Fibroblast of lung (primary cell): ENCODE measurements around the gene VPS37D. TPM values are rescaled to one million over a fixed set of nuclear protein-coding genes. Genes with fewer than 3 reads are reported as not detected.

Experiments
- DNase-seq, 2 donors: peaks; one replicate each; pipeline versions ENCODE4 v3.0.0 to v3.0.0-alpha.2; 2010; ENCODE audit warnings: low read depth in 2 of 2
- H2AFZ ChIP-seq: 2 replicates; pipeline ENCODE4 v1.5.1; 2012; ENCODE audit warnings: low read length, control low read depth, inconsistent platforms
- H3K27ac ChIP-seq: 2 replicates; pipeline ENCODE4 v1.5.1; 2011; ENCODE audit warnings: low read length, control low read depth; ENCODE audit not compliant: insufficient read depth
- H3K27me3 ChIP-seq: 2 replicates; pipeline ENCODE4 v1.5.1; 2011; ENCODE audit warnings: mild to moderate bottlenecking, low read length; ENCODE audit not compliant: control insufficient read depth, insufficient read depth
- H3K36me3 ChIP-seq: 2 replicates; pipeline ENCODE4 v1.5.1; 2011; ENCODE audit warnings: low read length; ENCODE audit not compliant: control insufficient read depth, insufficient read depth
- H3K4me1 ChIP-seq: 2 replicates; pipeline ENCODE4 v1.5.1; 2011; ENCODE audit warnings: low read length; ENCODE audit not compliant: control insufficient read depth, insufficient read depth; ENCODE audit errors: extremely low read depth
- H3K4me2 ChIP-seq: 2 replicates; pipeline ENCODE4 v1.5.1; 2011; ENCODE audit warnings: low read length, control low read depth; ENCODE audit not compliant: insufficient read depth; ENCODE audit errors: extremely low read depth
- H3K4me3 ChIP-seq, 4 experiments: fragments of 200-600 bp in 1 of 4; sonication (generic) in 1 of 4; replicated peaks in 1 of 4; 2 replicates each; pipeline ENCODE4 v1.5.1; 2011 to 2016; ENCODE audit warnings: low read length in 4 of 4, low read depth in 3 of 4, mild to moderate bottlenecking in 3 of 4, control low read depth in 2 of 4, inconsistent platforms in 1 of 4, mixed read lengths in 1 of 4; ENCODE audit not compliant: insufficient read depth in 1 of 4; ENCODE audit errors: control extremely low read depth in 1 of 4
- H3K79me2 ChIP-seq: 2 replicates; pipeline ENCODE4 v1.5.1; 2012; ENCODE audit warnings: mild to moderate bottlenecking, low read length, inconsistent platforms; ENCODE audit not compliant: control insufficient read depth, insufficient read depth
- H3K9ac ChIP-seq: 2 replicates; pipeline ENCODE4 v1.5.1; 2011; ENCODE audit warnings: mild to moderate bottlenecking, low read length, control low read depth; ENCODE audit not compliant: insufficient read depth
- H3K9me3 ChIP-seq: 2 replicates; pipeline ENCODE4 v1.5.1; 2012; ENCODE audit warnings: low read depth, low read length; ENCODE audit not compliant: control insufficient read depth, insufficient read depth
- H4K20me1 ChIP-seq: 2 replicates; pipeline ENCODE4 v1.5.1; 2011; ENCODE audit warnings: low read length; ENCODE audit not compliant: control insufficient read depth, insufficient read depth; ENCODE audit errors: extremely low read depth
- EZH2 ChIP-seq: IDR thresholded peaks from 2 replicates; pipeline ENCODE4 v1.5.1; 2012; ENCODE audit warnings: low read length, control low read depth, mild to moderate bottlenecking; ENCODE audit errors: missing control alignments
- polyA plus RNA-seq, 2 donors: library from polyadenylated mRNA; depleted of rRNA in 1 of 2; stranded (reverse) in 1 of 2; unstranded in 1 of 2; fragments of >200 nt; gene quantifications; 2 replicates each; pipeline ENCODE4 v1.2.1, GENCODE V29; 2011 to 2012; ENCODE audit warnings: missing spikeins in 1 of 2
- total RNA-seq: library from RNA; depleted of rRNA; stranded (reverse); fragments of >200 nt; gene quantifications from 2 replicates; pipeline ENCODE4 v1.2.1, GENCODE V29; 2014
- TF ChIP-seq, protein P1 (sequence below), 2 donors: IDR thresholded peaks in 1 of 2; conservative IDR thresholded peaks in 1 of 2; 1 replicate in 1 of 2; 2 replicates in 1 of 2; pipeline ENCODE4 v1.5.1; 2011 to 2012; ENCODE audit warnings: low read length in 2 of 2, control low read depth in 1 of 2, inconsistent platforms in 1 of 2, low read depth in 1 of 2, mild to moderate bottlenecking in 1 of 2

The VPS37D gene
- total and polyA plus RNA-seq, 2 donors (not counting 1 experiment from before 2014, with no cell fraction given) = 0.87 to 6.8 TPM

DNA sequence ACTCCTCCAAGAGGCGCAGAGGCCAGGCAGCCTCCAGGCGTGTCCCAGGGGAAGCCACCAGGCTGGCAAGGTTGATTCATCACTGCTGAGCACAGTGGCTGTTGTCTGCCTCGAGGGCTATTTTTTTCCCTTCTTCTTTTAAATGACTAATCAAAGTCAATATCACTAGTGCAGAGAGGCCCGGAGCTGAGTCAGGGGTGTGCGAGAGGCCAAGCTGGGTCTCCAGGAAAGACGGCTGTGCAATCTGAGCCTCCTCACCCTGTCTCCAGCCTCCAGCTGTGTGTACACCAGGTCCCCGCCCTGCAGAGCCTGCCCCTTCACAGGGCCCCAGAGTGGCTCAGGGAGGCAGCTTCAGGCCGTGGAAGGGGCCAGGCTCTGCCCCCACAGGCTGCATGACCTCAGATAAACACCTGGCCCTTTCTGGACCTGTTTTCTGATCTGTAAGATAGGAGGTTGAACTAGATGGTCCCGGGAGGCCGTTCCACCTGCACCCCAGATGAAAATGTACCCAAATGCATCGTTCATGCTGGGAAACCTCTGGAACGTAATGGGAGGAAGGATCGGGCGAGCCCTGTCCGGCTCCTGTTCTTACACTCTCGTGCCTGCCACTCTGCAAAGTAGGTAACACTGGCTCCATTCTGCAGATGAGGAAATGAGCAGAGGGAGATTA lies 48.2 kb downstream of the VPS37D start:
- H3K4me3 ChIP-seq = no peak overlapping the region

DNA sequence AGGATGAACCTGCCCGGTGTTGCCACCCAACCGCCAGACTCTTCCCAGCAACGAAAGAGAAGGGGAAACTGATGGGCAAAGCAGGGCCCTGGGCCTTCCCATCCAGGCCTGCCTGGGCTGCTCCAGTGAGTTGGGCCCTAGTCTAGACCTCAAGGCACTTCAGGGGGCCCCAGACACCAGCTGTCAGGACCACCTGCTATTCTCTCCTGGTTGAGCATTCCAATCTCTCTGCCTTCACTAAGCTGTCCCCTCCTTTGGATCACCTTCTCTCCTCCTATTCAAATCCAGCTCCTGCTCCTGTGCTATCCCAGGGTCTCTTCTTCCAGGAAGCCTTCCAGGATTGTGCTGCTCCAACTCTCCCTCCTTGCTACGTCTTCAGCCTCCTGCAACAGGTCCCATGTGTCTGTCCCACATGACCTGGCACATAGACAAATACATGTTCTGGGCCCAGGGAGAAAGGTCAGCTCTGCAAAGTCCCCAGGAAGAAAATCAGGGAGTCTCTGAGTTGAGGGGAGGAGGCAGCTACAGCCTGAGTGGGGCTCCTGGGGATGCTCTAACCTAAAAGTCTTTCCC lies 48.8 kb downstream of the VPS37D start:
- no peak overlapping the region for H3K4me3 ChIP-seq
- no peaks in the 10 kb centered on the region for H3K27me3 ChIP-seq
- no peak for TF ChIP-seq EZH2
- TF ChIP-seq, protein P1, sequence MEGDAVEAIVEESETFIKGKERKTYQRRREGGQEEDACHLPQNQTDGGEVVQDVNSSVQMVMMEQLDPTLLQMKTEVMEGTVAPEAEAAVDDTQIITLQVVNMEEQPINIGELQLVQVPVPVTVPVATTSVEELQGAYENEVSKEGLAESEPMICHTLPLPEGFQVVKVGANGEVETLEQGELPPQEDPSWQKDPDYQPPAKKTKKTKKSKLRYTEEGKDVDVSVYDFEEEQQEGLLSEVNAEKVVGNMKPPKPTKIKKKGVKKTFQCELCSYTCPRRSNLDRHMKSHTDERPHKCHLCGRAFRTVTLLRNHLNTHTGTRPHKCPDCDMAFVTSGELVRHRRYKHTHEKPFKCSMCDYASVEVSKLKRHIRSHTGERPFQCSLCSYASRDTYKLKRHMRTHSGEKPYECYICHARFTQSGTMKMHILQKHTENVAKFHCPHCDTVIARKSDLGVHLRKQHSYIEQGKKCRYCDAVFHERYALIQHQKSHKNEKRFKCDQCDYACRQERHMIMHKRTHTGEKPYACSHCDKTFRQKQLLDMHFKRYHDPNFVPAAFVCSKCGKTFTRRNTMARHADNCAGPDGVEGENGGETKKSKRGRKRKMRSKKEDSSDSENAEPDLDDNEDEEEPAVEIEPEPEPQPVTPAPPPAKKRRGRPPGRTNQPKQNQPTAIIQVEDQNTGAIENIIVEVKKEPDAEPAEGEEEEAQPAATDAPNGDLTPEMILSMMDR (conservative IDR thresholded peaks at IDR 0.05 in 1 of 2, IDR thresholded peaks at IDR 0.05 in 1 of 2; ENCODE audit: low read depth in 1 of 2, low read length in 2 of 2) = no peak
- DNase-seq = no peak
- no peaks in the 10 kb centered on the region for H3K36me3 ChIP-seq
- H3K9me3 ChIP-seq = no peaks in the 10 kb centered on the region
- peak overlapping the region; percentile 59 for H3K4me2 ChIP-seq
- H2AFZ ChIP-seq = no peak overlapping the region
- peaks cover 27% of the 10 kb centered on the region for H3K4me1 ChIP-seq
- H3K27ac ChIP-seq = peak overlapping the region; percentile 9
- no peaks in the 10 kb centered on the region for H4K20me1 ChIP-seq
- H3K9ac ChIP-seq = no peak overlapping the region
- peaks cover 64% of the 10 kb centered on the region for H3K79me2 ChIP-seq

More for the DNA sequence above, 48.2 kb downstream of the VPS37D start:
- Histone ChIP-seq H3K27me3 (no peaks in the 10 kb centered on the region), H3K4me2 (peak overlapping the region; percentile 69), H2AFZ (no peak overlapping the region), H3K79me2 (peaks cover 66% of the 10 kb centered on the region), H4K20me1 (no peaks in the 10 kb centered on the region), H3K27ac (peak overlapping the region; percentile 66), H3K9ac (no peak overlapping the region), H3K4me1 (peaks cover 26% of the 10 kb centered on the region), H3K9me3 (no peaks in the 10 kb centered on the region), H3K36me3 (no peaks in the 10 kb centered on the region)
- TF ChIP-seq, protein P1 (conservative IDR thresholded peaks at IDR 0.05 in 1 of 2, IDR thresholded peaks at IDR 0.05 in 1 of 2; ENCODE audit: low read depth in 1 of 2, low read length in 2 of 2) = no peak
- no peak for TF ChIP-seq EZH2
- DNase-seq = peak; percentile 92 to 96

DNA sequence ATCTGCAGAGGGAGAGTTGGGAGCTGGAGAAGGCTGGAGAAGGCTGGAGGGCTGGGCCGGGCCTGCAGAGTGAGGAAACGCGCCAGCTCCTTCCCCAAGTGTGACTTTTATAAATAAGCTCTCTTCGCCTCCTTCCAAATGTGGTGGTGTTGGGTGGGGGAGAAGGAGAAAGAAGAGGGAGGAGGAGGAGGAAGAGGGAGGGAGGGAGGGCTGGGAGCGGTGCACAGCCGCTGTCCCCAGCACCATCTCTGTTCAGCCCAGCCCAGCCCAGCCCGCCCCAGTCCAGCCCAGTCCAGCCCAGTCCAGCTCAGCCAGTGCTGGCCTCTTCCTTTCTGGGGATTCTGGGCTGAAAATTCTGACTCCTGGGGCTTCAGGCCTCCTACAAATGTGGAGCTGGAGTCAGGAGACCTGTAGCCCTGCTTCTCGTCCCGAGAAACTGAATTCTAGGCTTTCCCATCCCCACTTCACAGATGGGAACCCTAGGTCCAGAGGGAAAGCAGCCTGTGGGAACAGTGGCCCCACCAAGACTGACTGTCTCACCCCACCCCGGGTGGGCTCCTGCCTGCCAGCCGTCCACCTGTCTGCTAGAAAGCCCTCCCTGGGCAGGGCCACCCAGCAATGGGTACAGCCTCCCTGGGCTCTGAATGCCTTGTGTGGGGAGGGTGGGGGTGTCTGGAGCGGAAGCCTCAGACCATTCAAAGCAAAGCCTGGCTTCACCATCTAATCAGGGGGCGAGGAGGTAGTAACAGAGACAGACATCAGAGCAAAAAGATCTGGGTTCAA lies 49.6 kb downstream of the VPS37D start:
- H3K27ac ChIP-seq = peak overlapping the region; percentile 71
- H3K9me3 ChIP-seq = no peaks in the 10 kb centered on the region
- H3K4me2 ChIP-seq = peak overlapping the region; percentile 82
- no peak overlapping the region for H2AFZ ChIP-seq
- no peaks in the 10 kb centered on the region for H3K36me3 ChIP-seq
- no peak for TF ChIP-seq EZH2
- TF ChIP-seq, protein P1 (conservative IDR thresholded peaks at IDR 0.05 in 1 of 2, IDR thresholded peaks at IDR 0.05 in 1 of 2; ENCODE audit: low read depth in 1 of 2, low read length in 2 of 2) = no peak
- H3K79me2 ChIP-seq = peaks cover 56% of the 10 kb centered on the region
- DNase-seq = peak; percentile 61 to 62
- no peaks in the 10 kb centered on the region for H4K20me1 ChIP-seq
- peaks cover 28% of the 10 kb centered on the region for H3K4me1 ChIP-seq
- H3K27me3 ChIP-seq = no peaks in the 10 kb centered on the region
- H3K4me3 ChIP-seq = peak overlapping the region in 2 of 4 experiments; percentile 27 to 83
- H3K9ac ChIP-seq = no peak overlapping the region
